ENCODE measurements around the gene ITPRIP.

ITPRIP gene

DNA sequence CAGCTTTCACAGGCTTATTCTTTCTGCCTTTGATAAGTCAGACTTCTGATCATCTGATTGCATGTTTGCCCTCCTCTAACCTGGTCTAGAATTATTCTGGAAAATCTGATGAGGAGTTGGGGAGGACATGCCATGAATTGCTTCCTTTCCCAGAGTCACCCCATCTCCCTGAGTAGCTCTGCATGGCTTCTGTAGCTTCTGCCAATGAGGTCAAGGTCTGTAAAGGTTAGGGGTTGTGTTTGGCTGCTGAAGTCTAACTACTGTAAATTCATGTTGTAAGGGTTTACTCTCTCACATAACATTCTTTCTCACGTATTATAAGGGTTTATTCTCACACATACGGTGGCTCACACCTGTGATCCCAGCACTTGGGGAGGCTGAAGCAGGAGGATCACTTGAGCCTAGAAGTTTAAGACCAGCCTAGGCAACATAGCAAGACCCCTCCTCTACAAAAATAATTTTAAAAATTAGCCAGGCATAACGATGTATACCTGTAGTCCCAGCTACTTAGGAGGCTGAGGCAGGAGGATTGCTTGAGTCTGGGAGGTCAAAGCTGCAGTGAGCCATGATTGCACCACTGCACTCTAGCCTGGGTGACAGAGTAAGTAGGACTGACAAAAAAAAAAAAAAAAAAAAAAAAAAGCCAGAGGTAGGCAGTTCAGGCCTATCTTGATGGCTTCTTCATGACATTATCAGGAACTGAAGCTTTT, 58.6 kb downstream of the ITPRIP start:
- DNase-seq = no peak

DNA sequence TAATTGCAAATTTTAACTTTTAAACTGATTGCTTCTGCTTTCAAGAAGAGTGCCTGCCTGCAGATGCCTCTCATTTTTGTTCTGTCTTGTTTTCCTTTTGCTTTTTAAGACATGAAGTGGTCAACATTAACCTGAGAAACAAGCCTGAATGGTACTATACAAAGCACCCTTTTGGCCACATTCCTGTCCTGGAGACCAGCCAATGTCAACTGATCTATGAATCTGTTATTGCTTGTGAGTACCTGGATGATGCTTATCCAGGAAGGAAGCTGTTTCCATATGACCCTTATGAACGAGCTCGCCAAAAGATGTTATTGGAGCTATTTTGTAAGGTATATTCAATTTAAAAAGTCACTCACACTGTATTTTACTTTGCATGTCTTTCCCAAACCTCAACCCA, 60.5 kb downstream of the ITPRIP start:
- DNase-seq = no peak

DNA sequence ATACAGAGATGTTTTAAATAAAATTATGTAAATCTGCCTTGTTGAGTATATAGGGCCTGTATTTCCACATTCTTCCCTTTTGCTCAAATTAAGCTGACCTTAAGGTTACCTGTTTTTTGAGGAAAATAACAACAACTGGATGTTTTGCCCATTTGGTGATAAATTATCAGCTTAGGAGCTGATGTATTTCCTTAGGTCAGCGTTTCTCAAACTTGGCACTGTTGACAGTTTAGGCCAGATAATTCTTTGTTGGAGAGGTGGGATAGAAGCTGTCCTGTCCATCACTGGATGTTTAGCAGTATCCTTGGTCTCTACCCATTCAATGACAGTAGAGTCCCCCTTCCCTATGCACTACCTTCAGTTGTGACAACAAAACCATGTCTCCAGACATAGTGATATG, 62.1 kb downstream of the ITPRIP start:
- DNase-seq = no peak

DNA sequence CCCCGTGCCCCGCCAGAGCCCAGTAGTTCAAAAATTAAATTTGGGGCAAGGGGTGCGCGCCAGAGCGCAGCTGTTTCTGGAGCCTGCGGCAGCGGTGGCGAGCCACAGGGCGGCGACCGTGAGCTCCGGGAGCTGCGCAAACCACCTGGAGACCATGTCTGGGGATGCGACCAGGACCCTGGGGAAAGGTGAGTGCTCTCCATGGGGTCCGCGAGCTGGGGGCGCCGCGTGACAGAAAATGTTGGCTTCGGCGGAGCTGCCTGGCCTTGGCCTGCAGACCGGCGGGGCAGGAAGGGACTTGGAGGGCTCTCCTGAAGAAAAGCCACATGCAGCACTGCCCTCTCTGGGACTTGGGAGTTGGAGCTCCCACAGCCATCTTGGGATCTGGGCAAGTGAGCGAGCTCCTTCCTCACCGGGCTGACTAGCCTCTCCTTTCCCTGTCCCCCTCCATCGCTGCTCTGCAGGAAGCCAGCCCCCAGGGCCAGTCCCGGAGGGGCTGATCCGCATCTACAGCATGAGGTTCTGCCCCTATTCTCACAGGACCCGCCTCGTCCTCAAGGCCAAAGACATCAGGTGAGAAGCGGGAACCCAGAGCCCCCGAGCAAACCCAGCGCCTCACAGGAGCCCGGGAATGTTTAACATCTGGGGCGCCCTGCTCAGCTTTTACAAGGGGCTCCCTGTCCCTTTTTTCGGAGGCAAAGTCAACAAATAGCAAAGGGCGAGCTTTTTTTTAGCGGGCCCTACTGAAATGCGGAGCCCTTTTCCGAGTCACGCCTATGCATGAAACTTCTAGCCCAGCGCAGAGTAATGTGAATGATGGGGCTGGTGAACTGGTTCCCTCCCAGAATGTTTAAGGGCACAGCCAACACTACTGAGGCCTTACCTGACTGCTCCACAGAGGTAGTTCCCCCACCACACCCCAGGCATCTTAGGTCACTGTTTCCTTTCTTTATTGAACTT, 63.2 kb downstream of the ITPRIP start:
- DNase-seq = peak; percentile 61 to 71

DNA sequence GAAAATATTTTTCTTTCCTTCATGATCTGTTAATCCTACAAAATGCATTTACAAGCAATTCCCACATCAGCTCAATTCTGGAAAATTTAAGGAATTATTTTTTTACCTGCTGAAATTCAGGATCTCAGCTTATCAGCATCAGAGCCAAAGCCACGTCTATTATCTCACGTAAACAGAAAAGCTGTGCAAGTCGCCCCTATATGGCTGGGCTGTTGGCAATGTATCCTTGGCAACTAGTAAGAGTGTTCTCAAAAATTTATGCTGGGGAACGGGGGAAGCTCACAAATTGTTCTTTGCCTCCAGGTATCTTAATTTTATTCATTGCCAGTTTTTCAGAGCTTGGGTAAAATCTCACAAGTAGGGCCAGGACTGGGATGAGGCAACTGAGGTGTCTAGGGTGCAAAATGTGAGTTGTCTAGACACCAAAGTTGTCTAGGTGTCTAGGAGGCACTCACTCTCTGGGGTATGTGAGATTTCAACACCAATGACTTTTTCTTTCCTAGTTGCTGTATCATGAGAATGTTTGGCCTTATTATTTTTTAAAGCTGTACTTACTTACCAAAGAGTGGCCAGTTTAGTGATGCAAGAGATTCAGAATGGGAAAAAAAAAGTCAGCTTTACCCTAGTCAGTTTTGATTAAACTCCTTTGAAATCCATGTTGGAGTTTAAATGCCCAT, 64.2 kb downstream of the ITPRIP start:
- DNase-seq = no peak

DNA sequence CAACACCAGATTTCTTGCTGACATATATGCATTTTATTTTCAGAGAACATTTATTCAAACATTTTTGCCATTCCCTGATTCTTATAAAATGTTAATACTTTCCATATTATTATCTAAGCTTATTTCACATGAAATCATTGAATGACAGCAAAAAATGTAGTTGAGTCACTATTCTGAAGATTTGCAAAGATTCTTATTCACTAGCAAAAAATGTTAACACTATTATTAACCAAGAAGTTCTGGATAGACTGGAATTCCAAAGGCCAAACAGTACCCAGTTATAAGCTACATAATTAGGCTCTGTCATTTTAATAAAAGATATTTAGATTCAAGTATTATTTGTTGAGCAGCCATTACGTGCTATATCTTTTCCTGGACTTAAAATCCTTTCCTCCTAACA, 65.0 kb downstream of the ITPRIP start:
- DNase-seq = no peak

DNA sequence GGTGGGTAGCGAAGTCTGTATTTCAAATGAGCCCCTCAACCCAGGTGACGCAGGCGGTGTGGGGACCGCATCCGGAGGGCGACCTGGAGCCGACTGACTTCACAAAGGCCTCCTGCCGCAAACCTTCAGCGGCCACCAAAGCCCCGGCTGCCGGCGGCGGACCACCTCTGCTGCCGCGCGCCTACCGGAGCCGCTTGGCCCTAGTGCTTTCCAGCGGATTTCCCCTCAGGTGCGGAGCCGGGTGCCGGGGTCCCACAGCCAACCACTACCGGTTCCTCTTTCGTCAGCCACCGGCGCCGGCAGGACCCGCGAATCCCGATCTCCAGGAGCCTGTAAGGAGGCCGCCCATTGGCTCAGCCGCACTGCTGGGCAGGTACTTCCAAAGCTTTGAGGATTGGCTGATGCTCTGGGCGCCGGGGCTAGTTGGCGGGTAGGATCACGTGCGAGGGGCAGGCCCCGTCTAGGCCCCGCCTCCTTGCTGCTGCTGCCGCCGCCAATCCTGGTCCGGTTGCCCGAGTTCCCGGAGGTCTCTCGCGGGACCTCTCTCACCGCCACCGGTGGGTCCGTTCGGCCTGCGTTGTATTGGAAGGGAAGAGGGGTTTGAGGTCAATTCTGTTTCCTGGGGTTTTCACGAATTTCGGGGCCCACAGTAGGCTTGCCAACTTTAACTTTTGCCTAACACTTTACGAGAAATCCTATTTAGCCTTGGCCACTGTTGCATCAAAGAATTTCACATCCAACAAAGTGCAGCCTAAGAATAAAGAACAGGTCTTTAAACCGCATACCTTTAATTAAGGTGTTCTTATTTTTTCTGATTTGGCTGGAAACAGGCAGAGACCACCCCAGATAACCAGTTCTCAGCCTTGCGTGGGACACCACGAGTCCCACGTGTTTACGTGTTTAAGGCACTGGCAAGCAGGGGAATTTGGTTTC, 69.3 kb downstream of the ITPRIP start, which contains the start of gene GSTO2:
Gene GSTO2 (plus strand): TSS at position 472 of the 933 bp plus-strand sequence. CDS start 5,732 bp downstream, outside the sequence.
- peak; percentile 100 for DNase-seq

DNA sequence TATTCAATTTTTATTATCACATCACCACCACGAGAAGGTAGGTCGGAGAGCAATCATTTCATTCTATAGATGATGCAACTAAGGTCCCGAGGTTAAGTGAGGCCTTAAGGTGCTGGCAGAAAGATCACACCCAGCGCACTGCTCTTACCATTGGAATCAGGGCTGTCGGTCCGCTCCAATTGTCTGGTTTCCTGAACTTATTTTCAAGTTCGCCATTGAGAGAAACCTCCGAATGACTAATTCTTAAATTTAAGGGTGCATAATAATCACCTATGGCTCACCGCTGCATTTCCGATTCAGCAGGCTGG, 69.9 kb downstream of the ITPRIP start:
- peak in 1 of 2 experiments; percentile 37 for DNase-seq

DNA sequence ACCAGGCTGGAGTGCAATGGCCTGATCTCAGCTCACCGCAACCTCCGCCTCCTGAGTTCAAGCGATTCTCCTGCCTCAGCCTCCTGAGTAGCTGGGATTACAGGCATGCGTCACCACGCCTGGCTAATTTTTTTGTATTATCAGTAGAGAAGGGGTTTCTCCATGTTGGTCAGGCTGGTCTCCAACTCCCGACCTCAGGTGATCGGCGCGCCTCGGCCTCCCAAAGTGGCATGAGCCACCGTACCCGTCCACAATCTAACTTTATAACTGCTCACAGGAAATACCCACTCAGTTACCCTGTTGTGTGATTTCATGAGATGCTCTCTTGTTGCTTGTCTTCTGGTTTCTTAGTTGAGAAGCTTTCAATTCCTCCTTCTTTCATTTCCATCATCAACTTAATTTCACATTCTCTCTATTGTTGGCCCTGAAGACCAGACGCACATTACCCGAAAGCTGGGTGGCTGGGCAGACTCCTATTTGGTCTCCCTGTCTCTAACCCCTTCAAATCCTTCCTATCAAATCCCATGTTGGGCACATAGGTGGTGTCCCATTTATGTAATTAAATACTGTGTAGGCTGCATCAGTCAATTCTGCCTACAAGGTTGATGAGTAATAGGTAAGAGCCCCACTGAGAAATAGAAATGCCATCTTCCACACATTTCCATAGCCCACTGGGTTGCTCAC, 70.4 kb downstream of the ITPRIP start:
- DNase-seq = no peak

DNA sequence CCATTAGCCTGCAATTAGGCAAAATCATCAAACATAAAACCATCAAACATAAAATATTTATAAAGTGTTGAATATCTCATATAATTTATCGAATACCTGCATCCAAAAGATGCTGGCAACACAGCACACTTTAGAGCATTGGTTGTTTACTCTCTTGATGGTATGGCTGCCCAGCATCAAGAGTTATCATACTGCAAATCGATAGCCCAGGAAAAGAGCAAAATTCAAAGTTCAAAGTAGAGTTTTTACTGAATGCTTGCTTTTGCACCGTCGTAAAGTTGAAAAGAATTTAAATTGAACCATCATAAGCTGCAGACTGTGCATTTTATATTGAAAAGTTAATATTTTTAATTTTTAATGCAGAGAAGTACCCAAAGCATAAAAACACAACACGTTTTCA, 73.5 kb downstream of the ITPRIP start:
- DNase-seq = no peak

DNA sequence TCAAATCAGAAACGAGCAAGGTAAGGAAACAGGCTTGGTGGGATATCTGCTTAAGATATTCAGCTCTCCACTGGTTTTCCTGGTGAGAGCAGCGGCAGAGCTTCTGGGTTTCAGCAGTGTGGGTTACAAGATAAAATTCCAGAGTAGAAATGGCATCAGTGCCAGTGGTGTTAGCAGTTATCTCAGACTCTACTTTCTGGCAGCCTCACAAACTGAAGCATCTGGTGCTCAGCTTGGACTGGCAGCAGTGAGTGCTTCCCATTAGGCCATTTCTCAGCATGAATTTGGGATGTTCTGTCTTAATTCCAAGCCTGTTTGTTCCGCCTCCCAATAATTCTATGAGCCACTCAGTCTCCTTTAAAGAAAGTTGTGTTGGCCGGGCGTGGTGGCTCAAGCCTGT, 76.2 kb downstream of the ITPRIP start:
- no peak for DNase-seq

DNA sequence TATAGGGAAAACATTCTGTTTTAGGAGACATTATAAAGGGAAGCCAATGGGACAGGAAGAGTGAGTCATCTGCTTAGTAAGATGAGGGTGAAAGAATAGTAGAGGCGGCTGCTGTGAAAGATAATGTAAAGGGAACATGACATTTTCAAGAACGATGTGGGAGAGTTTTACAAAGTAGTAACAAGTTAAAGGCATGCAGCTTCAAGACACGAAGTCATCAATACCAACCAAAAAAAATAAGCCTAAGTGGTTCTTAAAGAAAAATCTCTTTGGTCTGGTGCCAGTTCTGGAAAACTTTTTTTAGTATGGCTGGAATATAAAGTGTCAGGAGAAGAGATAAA, 77.5 kb downstream of the ITPRIP start:
- peak; percentile 82 to 92 for DNase-seq

DNA sequence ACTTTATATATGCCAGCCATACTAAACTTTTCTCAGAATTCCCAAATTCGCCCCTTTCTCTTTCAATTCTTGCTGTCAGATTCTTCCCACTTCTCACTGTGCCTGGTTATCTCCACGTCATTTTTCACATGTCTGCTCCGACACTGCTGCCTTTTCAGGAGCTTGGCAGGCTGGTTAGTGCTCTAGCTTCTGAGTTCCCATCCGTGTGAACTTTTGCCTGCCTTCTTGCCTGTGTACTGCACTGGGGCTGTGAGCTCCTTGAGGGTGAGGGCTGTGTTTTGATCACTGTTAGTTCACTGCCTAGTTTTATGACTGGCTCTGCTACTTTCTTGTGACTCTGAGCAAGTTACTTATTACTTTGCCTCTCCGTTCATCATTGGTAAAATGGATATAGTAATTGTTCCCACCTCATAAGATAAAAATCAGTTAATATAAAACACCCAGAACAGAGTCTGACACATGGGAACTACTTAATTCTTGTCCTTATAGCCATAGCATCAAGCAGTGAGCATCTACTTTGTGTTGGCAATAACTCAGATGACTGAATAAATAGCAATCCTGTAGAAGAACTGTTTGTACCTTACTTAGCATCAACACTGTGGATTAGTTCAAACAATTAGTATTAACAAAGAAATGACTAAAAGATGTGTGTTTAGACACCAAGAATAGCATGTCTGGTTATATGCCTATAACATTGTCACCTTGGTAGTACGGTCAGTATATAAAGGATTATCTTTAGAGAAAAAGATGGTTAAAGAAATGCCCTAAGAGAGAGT, 78.1 kb downstream of the ITPRIP start:
- DNase-seq = peak; percentile 21 to 34
